Bronchus fibroblast of lung (primary cell): ENCODE results near the gene BAHD1. TPM values are rescaled to one million over a fixed set of nuclear protein-coding genes. Genes with fewer than 3 reads are reported as not detected.

Experiments used
- total RNA-seq: library from RNA; depleted of rRNA; stranded (reverse); fragments of >200 nt; gene quantifications from 2 replicates; pipeline ENCODE4 v1.2.3, GENCODE V29; 2015

Gene BAHD1
- total RNA-seq, result 7.1 and 8.0 TPM in 2 replicates

GRCh38 chr15:40440743-40441564 is at the start of gene BAHD1:
Gene BAHD1, plus strand, starts transcription at chr15:40440953. Its CDS starts 17,512 bp downstream, at chr15:40458465.

GRCh38 chr15:40405501-40406381 is 35.0 kb upstream of the BAHD1 start, which contains the start of gene IVD:
Gene IVD, plus strand, starts transcription at chr15:40405795. Its CDS starts 33 bp downstream, at chr15:40405828.

GRCh38 chr15:40470423-40471104 is 29.8 kb downstream of the BAHD1 start, which contains the start of gene CHST14:
Gene CHST14, plus strand, starts transcription at chr15:40470984. Its CDS starts 230 bp downstream, at chr15:40471214.

Other genes with a start within 250 kb of the BAHD1 start
- gene PAK6, start 201.9 kb upstream of the BAHD1 start, total RNA-seq, result 3.5 TPM in 1 of 2 replicates, not detected in the other
- not detected in 2 replicates for gene ANKRD63, start 157.9 kb upstream of the BAHD1 start, total RNA-seq
- gene PLCB2, start 133.0 kb upstream of the BAHD1 start, total RNA-seq, result 0.74 and 2.2 TPM in 2 replicates
- gene INAFM2, start 117.3 kb upstream of the BAHD1 start, total RNA-seq, result 4.3 and 4.4 TPM in 2 replicates
- gene CCDC9B, start 100.0 kb upstream of the BAHD1 start, total RNA-seq, result 2.1 and 4.2 TPM in 2 replicates
- gene PHGR1, start 89.9 kb upstream of the BAHD1 start, total RNA-seq, result not detected in 2 replicates
- 0.17 and 0.30 TPM in 2 replicates for gene DISP2, start 82.7 kb upstream of the BAHD1 start, total RNA-seq
- 77.2 and 82.8 TPM in 2 replicates for gene KNSTRN, start 58.2 kb upstream of the BAHD1 start, total RNA-seq
- gene IVD, start 35.2 kb upstream of the BAHD1 start, total RNA-seq, result 37.0 and 42.4 TPM in 2 replicates
- gene CHST14, start 30.0 kb downstream of the BAHD1 start, total RNA-seq, result 17.1 and 19.0 TPM in 2 replicates
- gene CCDC32, start 124.1 kb downstream of the BAHD1 start, total RNA-seq, result 18.1 and 20.5 TPM in 2 replicates
- gene RPUSD2, start 128.3 kb downstream of the BAHD1 start, total RNA-seq, result 10.9 and 13.2 TPM in 2 replicates
- gene KNL1, start 153.3 kb downstream of the BAHD1 start, total RNA-seq, result 15.5 and 21.4 TPM in 2 replicates